DOHH2 (cell line): ENCODE data around the gene KMT2D.

Source experiments
- H3F3A ChIP-seq: fragments of 200-600 bp; sonication (generic), shearing (Covaris generic); 2 replicates; pipeline ENCODE4 v1.6.0; 2016; ENCODE audit warnings: antibody characterized with exemption, mild to moderate bottlenecking; ENCODE audit not compliant: control insufficient read depth, insufficient read depth
- H3K27ac ChIP-seq: fragments of 200-600 bp; sonication (generic); 2 replicates; pipeline ENCODE4 v1.5.1; 2014; ENCODE audit warnings: low read depth, mild to moderate bottlenecking, low read length, moderate library complexity
- H3K27me3 ChIP-seq: fragments of 200-600 bp; sonication (generic); 2 replicates; pipeline ENCODE4 v1.6.1; 2014; ENCODE audit warnings: mild to moderate bottlenecking, low read length, mixed read lengths; ENCODE audit not compliant: control insufficient read depth
- H3K36me3 ChIP-seq: fragments of 200-600 bp; sonication (generic); 2 replicates; pipeline ENCODE4 v1.6.1; 2014; ENCODE audit warnings: mild to moderate bottlenecking, low read length, moderate library complexity, mixed read lengths; ENCODE audit not compliant: control insufficient read depth
- H3K4me1 ChIP-seq: fragments of 200-600 bp; sonication (generic); 2 replicates; pipeline ENCODE4 v1.6.1; 2014; ENCODE audit warnings: mild to moderate bottlenecking, low read length, mixed read lengths; ENCODE audit not compliant: control insufficient read depth
- H3K4me2 ChIP-seq: fragments of 200-600 bp; sonication (generic); 2 replicates; pipeline ENCODE4 v1.6.0; 2014; ENCODE audit warnings: mild to moderate bottlenecking, low read length, moderate library complexity
- H3K4me3 ChIP-seq: fragments of 200-600 bp; sonication (generic); 2 replicates; pipeline ENCODE4 v1.5.1; 2014; ENCODE audit warnings: mild to moderate bottlenecking, low read length, mixed read lengths
- H3K79me2 ChIP-seq: fragments of 200-600 bp; sonication (generic); 2 replicates; pipeline ENCODE4 v1.6.1; 2014; ENCODE audit warnings: mild to moderate bottlenecking, low read length, mixed read lengths; ENCODE audit not compliant: control insufficient read depth
- H3K9me2 ChIP-seq: fragments of 200-600 bp; sonication (generic); replicated peaks from 2 replicates; pipeline ENCODE4 v1.6.1; 2014; ENCODE audit warnings: mild to moderate bottlenecking, low read length, mixed read lengths; ENCODE audit not compliant: control insufficient read depth
- H3K9me3 ChIP-seq: fragments of 200-600 bp; sonication (generic); 2 replicates; pipeline ENCODE4 v1.6.1; 2014; ENCODE audit warnings: antibody characterized with exemption, low read length, mixed read lengths; ENCODE audit not compliant: control insufficient read depth, insufficient read depth
- H4K20me1 ChIP-seq: fragments of 200-600 bp; sonication (generic); 2 replicates; pipeline ENCODE4 v1.6.0; 2014; ENCODE audit warnings: low read depth, mild to moderate bottlenecking, antibody characterized with exemption, low read length, moderate library complexity; ENCODE audit not compliant: control insufficient read depth, insufficient read depth
- EZH2phosphoT487 ChIP-seq: fragments of 200-600 bp; sonication (generic); IDR thresholded peaks from 2 replicates; pipeline ENCODE4 v1.6.1; 2017; ENCODE audit warnings: borderline replicate concordance, mild to moderate bottlenecking, antibody characterized with exemption, low read length, moderate library complexity, mixed read lengths
- TF ChIP-seq, protein P1 (sequence below): fragments of 200-600 bp; sonication (generic); IDR thresholded peaks from one replicate; pipeline ENCODE4 v1.5.1; 2014; ENCODE audit warnings: antibody characterized with exemption, mild to moderate bottlenecking, low read depth, low read length; ENCODE audit not compliant: poor library complexity, severe bottlenecking

KMT2D gene

DNA sequence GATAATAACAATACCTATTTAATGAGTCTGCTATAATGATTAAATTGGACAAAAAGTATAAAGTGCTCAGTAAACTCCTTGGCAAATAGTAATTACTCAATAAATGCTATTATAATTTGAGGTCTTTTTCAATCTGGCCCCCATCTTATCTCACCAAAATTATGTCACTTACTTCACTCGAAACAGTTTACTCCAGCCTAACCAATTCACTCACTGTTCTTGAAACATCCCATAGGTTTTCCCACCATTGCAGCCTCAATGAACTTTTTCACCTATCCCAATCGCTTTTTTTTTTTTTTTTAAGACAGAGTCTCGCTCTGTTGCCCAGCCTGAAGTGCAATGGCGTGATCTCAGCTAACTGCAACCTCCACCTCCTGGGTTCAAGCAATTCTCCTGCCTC, 24.6 kb downstream of the KMT2D start:
- Histone ChIP-seq H3K9me2 (no peaks in the 10 kb centered on the region), H4K20me1 (peaks cover 4% of the 10 kb centered on the region; the same call in 1 of the 2 replicates), H3K79me2 (no peaks in the 10 kb centered on the region), H3K9me3 (no peaks in the 10 kb centered on the region), H3F3A (no peaks in the 10 kb centered on the region), H3K4me1 (no peaks in the 10 kb centered on the region), H3K27me3 (no peaks in the 10 kb centered on the region), H3K27ac (no peak overlapping the region), H3K4me2 (no peak overlapping the region), H3K36me3 (peaks cover 97% of the 10 kb centered on the region), H3K4me3 (no peak overlapping the region)
- no peak for TF ChIP-seq EZH2phosphoT487
- TF ChIP-seq, protein P1, sequence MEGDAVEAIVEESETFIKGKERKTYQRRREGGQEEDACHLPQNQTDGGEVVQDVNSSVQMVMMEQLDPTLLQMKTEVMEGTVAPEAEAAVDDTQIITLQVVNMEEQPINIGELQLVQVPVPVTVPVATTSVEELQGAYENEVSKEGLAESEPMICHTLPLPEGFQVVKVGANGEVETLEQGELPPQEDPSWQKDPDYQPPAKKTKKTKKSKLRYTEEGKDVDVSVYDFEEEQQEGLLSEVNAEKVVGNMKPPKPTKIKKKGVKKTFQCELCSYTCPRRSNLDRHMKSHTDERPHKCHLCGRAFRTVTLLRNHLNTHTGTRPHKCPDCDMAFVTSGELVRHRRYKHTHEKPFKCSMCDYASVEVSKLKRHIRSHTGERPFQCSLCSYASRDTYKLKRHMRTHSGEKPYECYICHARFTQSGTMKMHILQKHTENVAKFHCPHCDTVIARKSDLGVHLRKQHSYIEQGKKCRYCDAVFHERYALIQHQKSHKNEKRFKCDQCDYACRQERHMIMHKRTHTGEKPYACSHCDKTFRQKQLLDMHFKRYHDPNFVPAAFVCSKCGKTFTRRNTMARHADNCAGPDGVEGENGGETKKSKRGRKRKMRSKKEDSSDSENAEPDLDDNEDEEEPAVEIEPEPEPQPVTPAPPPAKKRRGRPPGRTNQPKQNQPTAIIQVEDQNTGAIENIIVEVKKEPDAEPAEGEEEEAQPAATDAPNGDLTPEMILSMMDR, result no peak

DNA sequence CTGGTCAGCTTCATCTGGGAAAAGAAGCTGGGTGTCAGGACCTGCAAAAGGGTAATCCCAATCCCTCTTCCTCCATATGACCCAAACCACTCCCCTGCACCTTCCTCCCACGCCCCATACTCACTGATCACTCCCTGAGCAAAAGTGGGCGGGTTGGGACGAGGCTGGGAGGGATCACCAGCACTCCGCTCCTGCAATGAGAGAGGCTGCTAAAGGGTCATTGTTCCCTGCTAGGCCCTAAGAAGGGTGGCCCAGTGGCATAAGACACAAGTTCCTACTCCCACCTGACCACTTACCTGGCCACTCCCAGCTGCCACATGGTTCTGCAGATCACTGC, 26.3 kb downstream of the KMT2D start:
- H3K4me1 ChIP-seq, result no peaks in the 10 kb centered on the region
- no peak overlapping the region for H3K4me2 ChIP-seq
- H3K36me3 ChIP-seq, result peaks cover 97% of the 10 kb centered on the region
- H3K9me3 ChIP-seq, result no peaks in the 10 kb centered on the region
- no peaks in the 10 kb centered on the region for H3K27me3 ChIP-seq
- no peaks in the 10 kb centered on the region for H3F3A ChIP-seq
- no peak overlapping the region for H3K4me3 ChIP-seq
- TF ChIP-seq EZH2phosphoT487, result no peak
- TF ChIP-seq, protein P1, result no peak
- peaks cover 4% of the 10 kb centered on the region; the same call in 1 of the 2 replicates for H4K20me1 ChIP-seq
- no peaks in the 10 kb centered on the region for H3K9me2 ChIP-seq
- no peak overlapping the region for H3K27ac ChIP-seq
- H3K79me2 ChIP-seq, result no peaks in the 10 kb centered on the region

DNA sequence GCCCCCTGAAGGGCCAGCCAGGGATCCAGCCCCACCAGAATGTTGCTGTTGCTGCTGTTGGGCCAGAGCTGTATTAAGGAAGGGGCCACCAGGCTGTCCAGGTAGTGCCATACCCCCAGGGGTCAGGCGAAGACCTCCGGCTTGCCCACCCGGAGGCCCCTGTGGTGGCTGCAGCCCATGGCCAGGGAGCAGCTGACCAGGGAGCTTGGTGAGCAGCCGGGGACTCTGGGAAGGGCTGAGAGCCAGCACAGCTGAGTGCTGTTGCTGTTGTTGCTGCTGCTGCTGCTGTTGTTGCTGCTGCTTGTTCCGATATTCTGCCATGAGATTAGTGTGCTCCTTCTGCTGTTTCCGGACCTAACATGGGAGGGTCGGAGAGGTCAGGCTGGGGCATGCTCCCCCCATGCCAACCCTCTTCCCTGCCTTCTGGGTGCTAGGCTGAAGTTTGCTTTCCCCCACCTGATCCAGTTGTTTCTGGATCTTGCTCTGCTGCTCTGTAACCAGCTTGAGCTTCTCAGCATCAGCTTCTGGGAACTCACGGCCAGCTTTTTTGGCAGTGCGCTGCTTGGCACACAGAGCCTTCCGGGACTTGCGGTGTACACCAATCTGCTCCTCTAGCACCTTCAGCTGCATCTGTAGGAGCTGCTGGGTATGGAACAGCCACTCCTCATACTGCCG, 26.8 kb downstream of the KMT2D start:
- H4K20me1 ChIP-seq, result peaks cover 4% of the 10 kb centered on the region; the same call in 1 of the 2 replicates
- H3F3A ChIP-seq, result no peaks in the 10 kb centered on the region
- no peak for TF ChIP-seq EZH2phosphoT487
- TF ChIP-seq, protein P1, result no peak

More for the DNA sequence above, 26.8 kb downstream of the KMT2D start:
- no peak overlapping the region for H3K27ac ChIP-seq
- no peaks in the 10 kb centered on the region for H3K9me3 ChIP-seq
- peaks cover 97% of the 10 kb centered on the region for H3K36me3 ChIP-seq
- H3K27me3 ChIP-seq, result no peaks in the 10 kb centered on the region
- H3K9me2 ChIP-seq, result no peaks in the 10 kb centered on the region
- no peaks in the 10 kb centered on the region for H3K79me2 ChIP-seq
- H3K4me2 ChIP-seq, result no peak overlapping the region
- H3K4me3 ChIP-seq, result no peak overlapping the region
- H3K4me1 ChIP-seq, result no peaks in the 10 kb centered on the region
